H1 (cell line): ENCODE measurements around the gene TNPO3. TPM values are rescaled to one million over a fixed set of nuclear protein-coding genes. Genes with fewer than 3 reads are reported as not detected.

ENCODE experiments used
- CTCF ChIA-PET: fragments of 300-600 bp; sonication (Branson Sonifier 250); formaldehyde crosslinking; loops from one replicate; lab custom pipeline; 2021; ENCODE audit not compliant: partially characterized antibody; lab: Charles Lee
- POLR2A ChIA-PET: fragments of 300-600 bp; sonication (Branson Sonifier 250); formaldehyde crosslinking; loops from one replicate; lab custom pipeline; 2021; ENCODE audit warnings: inconsistent platforms; ENCODE audit not compliant: partially characterized antibody; lab: Charles Lee
- DNase-seq, 2 experiments: peaks; one replicate each; pipeline versions ENCODE4 v3.0.0 to v3.0.0-alpha.2; 2010 to 2022; ENCODE audit warnings: low spot score in 2 of 2, low read depth in 1 of 2, mixed read lengths in 1 of 2
- FAIRE-seq: peaks from 2 replicates; lab custom pipeline; 2011; peaks lifted over from hg19 to GRCh38; lab: Jason Lieb, UNC
- H2AFZ ChIP-seq: 2 replicates; pipeline ENCODE4 v1.8.1; 2012; ENCODE audit warnings: low read length, inconsistent platforms
- H2AK5ac ChIP-seq: 2 replicates; pipeline ENCODE4 v1.6.1; 2013; ENCODE audit warnings: low read depth, low read length
- H2BK120ac ChIP-seq: replicated peaks from 2 replicates; pipeline ENCODE3; 2013; ENCODE audit warnings: low read depth, low read length, inconsistent platforms
- H2BK12ac ChIP-seq: 2 replicates; pipeline ENCODE4 v1.6.1; 2013; ENCODE audit warnings: low read depth, low read length
- H2BK15ac ChIP-seq: 2 replicates; pipeline ENCODE4 v1.6.1; 2013; ENCODE audit warnings: low read length
- H2BK20ac ChIP-seq: 2 replicates; pipeline ENCODE4 v1.6.1; 2013; ENCODE audit warnings: low read length
- H2BK5ac ChIP-seq: 2 replicates; pipeline ENCODE4 v1.6.1; 2013; ENCODE audit warnings: low read depth, low read length
- H3K14ac ChIP-seq: 2 replicates; pipeline ENCODE4 v1.6.1; 2013; ENCODE audit warnings: inconsistent platforms; ENCODE audit not compliant: insufficient read length
- H3K18ac ChIP-seq: 2 replicates; pipeline ENCODE4 v1.6.1; 2013; ENCODE audit warnings: low read length; ENCODE audit errors: extremely low read depth
- H3K23ac ChIP-seq: 2 replicates; pipeline ENCODE4 v1.6.1; 2013; ENCODE audit warnings: inconsistent platforms; ENCODE audit not compliant: insufficient read length
- H3K23me2 ChIP-seq: 2 replicates; pipeline ENCODE4 v1.6.1; 2013; ENCODE audit warnings: low read depth, low read length
- H3K27ac ChIP-seq: 2 replicates; pipeline ENCODE4 v1.6.1; 2011; ENCODE audit warnings: low read depth, low read length, inconsistent platforms
- H3K27me3 ChIP-seq, 4 experiments: replicated peaks in 1 of 4; 1 replicate in 1 of 4; 2 replicates in 3 of 4; pipeline versions ENCODE4 v1.6.1 to v1.8.1; 2011 to 2013; ENCODE audit warnings: low read length in 3 of 4, mild to moderate bottlenecking in 3 of 4, inconsistent platforms in 2 of 4, mixed read lengths in 2 of 4, moderate library complexity in 1 of 4; ENCODE audit not compliant: control insufficient read depth in 3 of 4, insufficient read depth in 3 of 4; ENCODE audit errors: extremely low read depth in 1 of 4
- H3K36me3 ChIP-seq, 4 experiments: 2 replicates each; pipeline versions ENCODE4 v1.6.1 to v1.8.1; 2011 to 2013; ENCODE audit warnings: mild to moderate bottlenecking in 4 of 4, low read length in 3 of 4, moderate library complexity in 2 of 4, control low read depth in 1 of 4, inconsistent platforms in 1 of 4; ENCODE audit not compliant: insufficient read depth in 4 of 4, control insufficient read depth in 2 of 4
- H3K4ac ChIP-seq: replicated peaks from 2 replicates; pipeline ENCODE3; 2013; ENCODE audit warnings: low read length, low read depth, mixed read lengths, inconsistent platforms; ENCODE audit not compliant: insufficient read length
- H3K4me1 ChIP-seq, 4 experiments: replicated peaks in 1 of 4; 1 replicate in 1 of 4; 2 replicates in 3 of 4; pipeline versions ENCODE4 v1.6.1 to v1.8.1; 2011 to 2013; ENCODE audit warnings: low read length in 3 of 4, inconsistent platforms in 2 of 4, mixed read lengths in 1 of 4; ENCODE audit not compliant: insufficient read depth in 4 of 4, control insufficient read depth in 3 of 4
- H3K4me2 ChIP-seq, 2 experiments: 2 replicates each; pipeline versions ENCODE4 v1.6.1 to v1.8.1; 2011 to 2013; ENCODE audit warnings: low read depth in 2 of 2, low read length in 2 of 2, control low read depth in 1 of 2, inconsistent platforms in 1 of 2, mild to moderate bottlenecking in 1 of 2; ENCODE audit not compliant: insufficient read depth in 1 of 2
- H3K4me3 ChIP-seq, 4 experiments: fragments of 200-600, 300-600 bp in 1 of 4; sonication (generic), shearing (Covaris generic), sonication (Bioruptor Twin) in 1 of 4; 2 replicates each; pipeline versions ENCODE4 v1.5.1 to v1.8.1; 2011 to 2016; ENCODE audit warnings: low read length in 4 of 4, low read depth in 3 of 4, control low read depth in 2 of 4, inconsistent platforms in 2 of 4, mild to moderate bottlenecking in 2 of 4, mixed read lengths in 1 of 4, moderate library complexity in 1 of 4; ENCODE audit not compliant: insufficient read depth in 2 of 4; ENCODE audit errors: extremely low read depth in 1 of 4
- H3K56ac ChIP-seq: replicated peaks from 2 replicates; pipeline ENCODE3; 2013; ENCODE audit warnings: low read depth, mild to moderate bottlenecking, mixed read lengths, low read length, inconsistent platforms; ENCODE audit not compliant: insufficient read length
- H3K79me1 ChIP-seq: 2 replicates; pipeline ENCODE4 v1.6.1; 2013; ENCODE audit warnings: low read depth, low read length, control low read depth
- H3K79me2 ChIP-seq, 2 experiments: 2 replicates each; pipeline versions ENCODE4 v1.6.1 to v1.8.1; 2012 to 2013; ENCODE audit warnings: low read length in 2 of 2, mild to moderate bottlenecking in 2 of 2, inconsistent platforms in 1 of 2; ENCODE audit not compliant: insufficient read depth in 2 of 2, control insufficient read depth in 1 of 2
- H3K9ac ChIP-seq, 4 experiments: replicated peaks in 1 of 4; 1 replicate in 1 of 4; 2 replicates in 3 of 4; pipeline versions ENCODE4 v1.6.1 to v1.8.1; 2011 to 2013; ENCODE audit warnings: low read depth in 3 of 4, low read length in 3 of 4, control low read depth in 2 of 4, mild to moderate bottlenecking in 2 of 4, moderate library complexity in 2 of 4, inconsistent platforms in 1 of 4; ENCODE audit errors: extremely low read depth in 1 of 4
- H3K9me3 ChIP-seq, 2 experiments: 2 replicates each; pipeline versions ENCODE4 v1.6.1 to v1.8.1; 2012 to 2013; ENCODE audit warnings: mild to moderate bottlenecking in 2 of 2, moderate library complexity in 2 of 2, control low read depth in 1 of 2, inconsistent platforms in 1 of 2, low read depth in 1 of 2, low read length in 1 of 2, mixed read lengths in 1 of 2; ENCODE audit not compliant: insufficient read depth in 2 of 2
- H4K20me1 ChIP-seq, 2 experiments: replicated peaks in 1 of 2; 2 replicates each; pipeline versions ENCODE3 to v1.8.1; 2011 to 2013; ENCODE audit warnings: inconsistent platforms in 2 of 2, low read length in 2 of 2, mild to moderate bottlenecking in 1 of 2; ENCODE audit not compliant: insufficient read depth in 2 of 2, control insufficient read depth in 1 of 2
- H4K5ac ChIP-seq: 2 replicates; pipeline ENCODE4 v1.6.1; 2013; ENCODE audit warnings: low read length, low read depth, mixed read lengths, inconsistent platforms; ENCODE audit not compliant: insufficient read length
- H4K8ac ChIP-seq: 2 replicates; pipeline ENCODE4 v1.8.0; 2013; ENCODE audit warnings: mild to moderate bottlenecking, moderate library complexity, low read length, inconsistent platforms; ENCODE audit not compliant: insufficient read depth; ENCODE audit errors: extremely low read depth
- H4K91ac ChIP-seq: replicated peaks from 2 replicates; pipeline ENCODE3; 2013; ENCODE audit warnings: low read length, mixed read lengths, inconsistent platforms; ENCODE audit not compliant: insufficient read length
- ASH2L ChIP-seq: fragments of 200-600, 300-600 bp; sonication (generic); IDR thresholded peaks from one replicate; pipeline ENCODE4 v1.7.1; 2017; ENCODE audit warnings: low read length
- BRCA1 ChIP-seq: IDR thresholded peaks from 2 replicates; pipeline ENCODE4 v1.6.1; 2012; ENCODE audit warnings: low read depth, low read length, improper control_type of control experiment
- JUN ChIP-seq: IDR thresholded peaks from 2 replicates; pipeline ENCODE4 v1.6.1; 2011; ENCODE audit warnings: low read depth, mild to moderate bottlenecking, improper control_type of control experiment, low read length
- NANOG ChIP-seq: IDR thresholded peaks from 2 replicates; pipeline ENCODE4 v1.6.1; 2011; ENCODE audit warnings: low read length, low read depth, mild to moderate bottlenecking, inconsistent platforms; ENCODE audit not compliant: insufficient read depth, poor library complexity, severe bottlenecking
- NRF1 ChIP-seq: IDR thresholded peaks from 2 replicates; pipeline ENCODE4 v1.6.1; 2011; ENCODE audit warnings: mild to moderate bottlenecking, low read depth, low read length, improper control_type of control experiment
- RBBP5 ChIP-seq: IDR thresholded peaks from 2 replicates; pipeline ENCODE4 v1.7.1; 2012; ENCODE audit warnings: low read depth, mild to moderate bottlenecking, inconsistent platforms, low read length, moderate library complexity, borderline replicate concordance
- SP4 ChIP-seq: IDR thresholded peaks from 2 replicates; pipeline ENCODE4 v1.6.1; 2012; ENCODE audit warnings: low read length, inconsistent platforms
- SUZ12 ChIP-seq: fragments of 200-600 bp; sonication (generic); IDR thresholded peaks from 2 replicates; pipeline ENCODE4 v1.6.1; 2012; ENCODE audit warnings: mild to moderate bottlenecking, inconsistent platforms, low read length, moderate library complexity, mixed read lengths
- TAF7 ChIP-seq: optimal IDR thresholded peaks from 2 replicates; pipeline ENCODE3; 2011; ENCODE audit warnings: low read depth, mild to moderate bottlenecking, inconsistent platforms, low read length, moderate library complexity, borderline replicate concordance
- TEAD4 ChIP-seq: IDR thresholded peaks from 2 replicates; pipeline ENCODE4 v1.6.1; 2012; ENCODE audit warnings: low read depth, low read length, inconsistent platforms, mixed read lengths
- WGBS, 2 experiments: shearing (Covaris generic) in 1 of 2; methylation state at CpG; one replicate each; pipeline versions ENCODE4 v1.1.6 to v1.1.7; 2013 to 2015; ENCODE audit warnings: low lambda C conversion rate in 2 of 2, mixed read lengths in 2 of 2, inconsistent platforms in 1 of 2, low coverage in 1 of 2, missing lambda C conversion rate in 1 of 2; ENCODE audit not compliant: insufficient replicate concordance in 2 of 2, insufficient coverage in 1 of 2, insufficient read length in 1 of 2; ENCODE audit errors: extremely low coverage in 1 of 2, missing lambda C conversion rate in 1 of 2; 5-methylcytosine and 5-hydroxymethylcytosine counted together
- polyA plus RNA-seq, 7 experiments: library from polyadenylated mRNA; depleted of rRNA in 3 of 7; stranded (reverse) in 5 of 7; unstranded in 2 of 7; fragments of >200 nt in 5 of 7; fragments of 200-250 nt in 2 of 7; gene quantifications; 1 replicate in 5 of 7; 2 replicates in 1 of 7; 4 replicates in 1 of 7; pipeline versions ENCODE4 v1.2.1 to v1.2.3, GENCODE V29; 2011 to 2013; ENCODE audit warnings: missing spikeins in 2 of 7, mixed read lengths in 2 of 7
- total RNA-seq: library from RNA; stranded (reverse); fragmentation: NEBNext Ultra II Directional; extraction: Animal tissue kit (Norgen Biotek cat#: 25700); gene quantifications from 2 replicates; pipeline ENCODE4 v1.2.1, GENCODE V29; 2021
- TF ChIP-seq, protein P1 (sequence below): IDR thresholded peaks from 2 replicates; pipeline ENCODE4 v1.6.1; 2012; ENCODE audit warnings: inconsistent platforms

TNPO3 gene
- total and polyA plus RNA-seq, 2 of the 8 experiments (the other 6 are each of a cell fraction or from before 2014, with no cell fraction given), result 67.6 to 99.2 TPM

DNA sequence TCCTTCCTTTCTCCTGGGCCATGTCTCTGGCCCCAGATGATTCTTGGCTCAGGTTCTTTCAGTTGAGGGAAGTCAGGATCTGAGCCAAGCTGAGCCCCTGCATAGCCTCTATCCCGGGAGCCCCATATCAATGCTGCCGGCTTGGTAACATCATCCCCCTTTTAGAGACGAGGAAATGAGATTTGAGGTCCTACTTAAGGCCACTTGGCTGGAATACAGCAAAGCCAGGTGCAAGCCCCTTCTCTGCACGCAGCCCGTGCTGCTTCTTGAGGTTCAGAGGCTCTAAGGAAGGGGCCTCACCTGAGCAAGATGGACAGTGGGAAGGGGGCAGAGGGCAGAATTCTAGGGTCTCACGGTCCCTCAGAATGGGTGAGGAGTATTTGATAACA lies 119.6 kb downstream of the TNPO3 start:
- no peak overlapping the region for H3K56ac ChIP-seq
- FAIRE-seq (no peak), DNase-seq (no peak)
- no peak overlapping the region for H4K91ac ChIP-seq
- H3K4me2 ChIP-seq, result no peak overlapping the region
- H3K9ac ChIP-seq, result no peak overlapping the region
- no peak overlapping the region; the same call in 1 of the 2 replicates for H2BK15ac ChIP-seq
- no peak overlapping the region for H3K4me3 ChIP-seq
- H2BK20ac ChIP-seq, result no peak overlapping the region; the same call in 1 of the 2 replicates
- no peak overlapping the region for H4K5ac ChIP-seq
- no peaks in the 10 kb centered on the region for H3K79me2 ChIP-seq
- H2BK5ac ChIP-seq, result no peak overlapping the region
- ChIA-PET POLR2A (no interaction called here), CTCF (interaction anchor here (0.6 kb wide), 1 partner anchor 71 kb away, joined by 3 read pairs; no protein-coding TSS in a partner anchor)
- no peak overlapping the region for H2BK12ac ChIP-seq
- peaks cover 24 to 52% (median 37%) of the 10 kb centered on the region in 4 experiments for H3K27me3 ChIP-seq
- TF ChIP-seq SUZ12, result no peak
- TF ChIP-seq TEAD4, result no peak
- TF ChIP-seq BRCA1, result no peak
- TF ChIP-seq, protein P1, sequence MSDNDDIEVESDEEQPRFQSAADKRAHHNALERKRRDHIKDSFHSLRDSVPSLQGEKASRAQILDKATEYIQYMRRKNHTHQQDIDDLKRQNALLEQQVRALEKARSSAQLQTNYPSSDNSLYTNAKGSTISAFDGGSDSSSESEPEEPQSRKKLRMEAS, result no peak
- TF ChIP-seq ASH2L, result no peak
- TF ChIP-seq RBBP5, result no peak
- no peak for TF ChIP-seq TAF7
- no peak for TF ChIP-seq JUN
- TF ChIP-seq NRF1, result no peak
- no peak for TF ChIP-seq SP4
- TF ChIP-seq NANOG, result no peak
- TF ChIP-seq, all 59 proteins: peak for 0
- H3K36me3 ChIP-seq, result no peaks in the 10 kb centered on the region
- H4K20me1 ChIP-seq, result peaks cover 0 to 3% of the 10 kb centered on the region in 2 experiments
- no peak overlapping the region for H2AK5ac ChIP-seq
- no peaks in the 10 kb centered on the region for H3K79me1 ChIP-seq
- no peak overlapping the region for H2AFZ ChIP-seq
- H3K4ac ChIP-seq, result no peak overlapping the region
- peaks cover 14% of the 10 kb centered on the region; the same call in 1 of the 2 replicates for H3K23me2 ChIP-seq
- no peak overlapping the region for H3K23ac ChIP-seq
- no peak overlapping the region for H2BK120ac ChIP-seq
- H4K8ac ChIP-seq, result no peak overlapping the region
- WGBS, 2 experiments, result 84% methylated on average over 6 of the region's 6 CpGs; no CpG with 5 or more reads in 1 of the 2 experiments
- H3K14ac ChIP-seq, result no peak overlapping the region
- H3K4me1 ChIP-seq, result peaks cover 0 to 7% (median 3%) of the 10 kb centered on the region in 4 experiments; a peak in 3 of 7 replicates
- H3K27ac ChIP-seq, result no peak overlapping the region
- H3K18ac ChIP-seq, result no peak overlapping the region
- no peaks in the 10 kb centered on the region for H3K9me3 ChIP-seq
